Endothelial cell (in vitro differentiated cells): ENCODE data around the gene SLC35B2. TPM values are rescaled to one million over a fixed set of nuclear protein-coding genes. Genes with fewer than 3 reads are reported as not detected.

Source experiments
- DNase-seq: peaks from one replicate; pipeline ENCODE4 v3.0.0; 2021; ENCODE audit warnings: low spot score
- H3K27ac Mint-ChIP-seq: one replicate; pipeline ENCODE4 v1.8.0; 2021; ENCODE audit warnings: mixed read lengths, inconsistent platforms; ENCODE audit not compliant: unreplicated experiment
- H3K27me3 Mint-ChIP-seq: one replicate; pipeline ENCODE4 v1.8.0; 2021; ENCODE audit warnings: mild to moderate bottlenecking, moderate library complexity, mixed read lengths, inconsistent platforms; ENCODE audit not compliant: unreplicated experiment
- H3K36me3 Mint-ChIP-seq: one replicate; pipeline ENCODE4 v1.8.0; 2021; ENCODE audit warnings: mild to moderate bottlenecking, low read depth, mixed read lengths, inconsistent platforms; ENCODE audit not compliant: unreplicated experiment
- H3K4me1 Mint-ChIP-seq: one replicate; pipeline ENCODE4 v1.8.0; 2021; ENCODE audit warnings: mild to moderate bottlenecking, mixed read lengths, inconsistent platforms; ENCODE audit not compliant: unreplicated experiment
- H3K4me3 Mint-ChIP-seq: one replicate; pipeline ENCODE4 v1.8.0; 2021; ENCODE audit warnings: mild to moderate bottlenecking, mixed read lengths, inconsistent platforms; ENCODE audit not compliant: unreplicated experiment
- H3K9me3 Mint-ChIP-seq: one replicate; pipeline ENCODE4 v1.8.0; 2021; ENCODE audit warnings: mixed read lengths, inconsistent platforms; ENCODE audit not compliant: unreplicated experiment
- total RNA-seq: library from RNA; stranded (reverse); fragmentation: NEBNext Ultra II Directional; extraction: Animal tissue kit (Norgen Biotek cat#: 25700); gene quantifications from one replicate; pipeline ENCODE4 v1.2.1, GENCODE V29; 2021; ENCODE audit not compliant: unreplicated experiment
- TF ChIP-seq, protein P1 (sequence below): fragments of 200-600 bp; sonication (generic); IDR thresholded peaks from one replicate; pipeline ENCODE4 v1.5.0; 2021; ENCODE audit warnings: antibody characterized with exemption; ENCODE audit not compliant: unreplicated experiment

SLC35B2 gene
- total RNA-seq, 1 donor from 2014 or later = 31.8 TPM

DNA sequence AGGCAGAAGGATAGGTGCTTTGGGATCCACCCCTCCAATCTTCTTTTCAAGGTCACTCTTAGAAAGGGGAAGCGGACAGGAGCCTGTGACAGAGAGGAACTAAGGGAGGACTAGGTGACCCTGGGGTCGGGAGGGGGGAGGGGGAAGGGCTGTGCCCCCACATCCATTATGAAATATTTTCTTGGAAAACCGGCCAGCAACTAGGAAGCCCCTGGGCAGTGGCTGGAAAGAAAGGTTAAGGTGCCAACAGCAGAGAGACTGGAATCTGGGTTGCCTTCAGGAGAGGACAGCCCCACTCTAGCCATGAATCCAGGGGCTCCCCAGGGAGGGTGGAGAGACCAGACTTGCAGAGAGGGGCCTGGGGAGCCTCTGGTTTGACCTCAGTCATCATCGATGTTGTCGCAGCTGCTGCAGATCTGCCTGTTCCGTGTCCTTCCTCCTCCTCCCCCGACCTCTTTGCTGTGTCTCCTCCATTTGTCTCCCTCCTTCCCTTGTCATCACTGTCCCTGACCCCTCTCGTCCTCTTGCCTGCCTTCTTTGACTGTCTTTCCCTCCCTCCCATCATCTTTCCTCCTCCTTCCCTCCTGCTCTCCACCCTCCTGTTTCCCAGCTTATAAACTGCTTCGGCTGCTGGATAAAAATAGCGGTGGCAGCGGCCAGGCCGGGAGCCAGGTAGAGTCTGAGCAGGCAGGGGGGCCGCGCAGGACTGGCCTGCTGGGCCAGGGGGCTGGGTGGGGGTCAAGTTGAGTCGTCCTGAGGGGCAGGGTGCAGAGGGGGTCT lies 30.8 kb downstream of the SLC35B2 start:
- peaks cover 3% of the 10 kb centered on the region for H3K27me3 Mint-ChIP-seq
- H3K27ac Mint-ChIP-seq = no peak overlapping the region
- peaks cover 31% of the 10 kb centered on the region for H3K36me3 Mint-ChIP-seq
- DNase-seq = no peak
- H3K4me1 Mint-ChIP-seq = peaks cover 40% of the 10 kb centered on the region
- no peaks in the 10 kb centered on the region for H3K9me3 Mint-ChIP-seq
- no peak overlapping the region for H3K4me3 Mint-ChIP-seq
- TF ChIP-seq, protein P1, sequence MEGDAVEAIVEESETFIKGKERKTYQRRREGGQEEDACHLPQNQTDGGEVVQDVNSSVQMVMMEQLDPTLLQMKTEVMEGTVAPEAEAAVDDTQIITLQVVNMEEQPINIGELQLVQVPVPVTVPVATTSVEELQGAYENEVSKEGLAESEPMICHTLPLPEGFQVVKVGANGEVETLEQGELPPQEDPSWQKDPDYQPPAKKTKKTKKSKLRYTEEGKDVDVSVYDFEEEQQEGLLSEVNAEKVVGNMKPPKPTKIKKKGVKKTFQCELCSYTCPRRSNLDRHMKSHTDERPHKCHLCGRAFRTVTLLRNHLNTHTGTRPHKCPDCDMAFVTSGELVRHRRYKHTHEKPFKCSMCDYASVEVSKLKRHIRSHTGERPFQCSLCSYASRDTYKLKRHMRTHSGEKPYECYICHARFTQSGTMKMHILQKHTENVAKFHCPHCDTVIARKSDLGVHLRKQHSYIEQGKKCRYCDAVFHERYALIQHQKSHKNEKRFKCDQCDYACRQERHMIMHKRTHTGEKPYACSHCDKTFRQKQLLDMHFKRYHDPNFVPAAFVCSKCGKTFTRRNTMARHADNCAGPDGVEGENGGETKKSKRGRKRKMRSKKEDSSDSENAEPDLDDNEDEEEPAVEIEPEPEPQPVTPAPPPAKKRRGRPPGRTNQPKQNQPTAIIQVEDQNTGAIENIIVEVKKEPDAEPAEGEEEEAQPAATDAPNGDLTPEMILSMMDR = no peak

DNA sequence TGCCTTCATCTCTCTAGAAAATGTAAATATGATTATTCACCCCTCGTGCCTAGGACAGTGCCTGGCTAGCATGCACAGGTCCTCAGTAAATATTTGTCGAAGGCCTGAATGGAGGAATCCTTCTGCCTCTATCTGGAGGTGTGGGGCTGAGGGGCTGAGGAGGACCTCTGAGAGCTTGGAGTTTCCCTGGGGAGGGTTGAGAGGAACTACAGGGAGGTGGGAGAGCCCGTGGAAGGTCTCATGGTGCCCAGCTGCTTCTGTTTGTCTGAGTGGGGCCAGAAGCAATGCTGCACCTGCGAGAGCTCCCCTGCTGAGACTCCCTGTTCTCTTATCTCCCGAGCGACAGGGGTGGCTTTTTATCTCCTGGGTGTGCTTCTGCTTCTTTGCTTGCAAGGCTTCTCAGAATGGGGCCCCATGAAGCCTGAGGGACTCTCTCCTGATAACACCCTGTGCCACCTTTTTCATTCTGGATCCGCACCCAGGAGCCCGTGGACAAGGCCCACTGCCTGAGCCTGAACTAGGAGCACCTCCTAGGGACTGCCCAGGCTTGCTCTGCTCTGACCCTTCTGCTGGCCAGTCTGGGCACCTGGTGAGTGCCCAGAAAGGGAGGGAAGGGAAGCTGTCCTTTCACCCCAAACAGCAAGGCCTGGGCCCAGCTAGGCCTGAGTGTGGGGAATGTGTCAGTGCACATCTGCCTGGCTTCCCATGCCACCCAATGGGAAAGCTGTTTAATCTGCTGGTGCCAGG lies 31.6 kb downstream of the SLC35B2 start:
- no peaks in the 10 kb centered on the region for H3K9me3 Mint-ChIP-seq
- peaks cover 44% of the 10 kb centered on the region for H3K4me1 Mint-ChIP-seq
- peaks cover 2% of the 10 kb centered on the region for H3K27me3 Mint-ChIP-seq
- H3K4me3 Mint-ChIP-seq = no peak overlapping the region
- peak overlapping the region; percentile 45 for H3K27ac Mint-ChIP-seq
- TF ChIP-seq, protein P1 = no peak
- DNase-seq = no peak
- peaks cover 23% of the 10 kb centered on the region for H3K36me3 Mint-ChIP-seq

DNA sequence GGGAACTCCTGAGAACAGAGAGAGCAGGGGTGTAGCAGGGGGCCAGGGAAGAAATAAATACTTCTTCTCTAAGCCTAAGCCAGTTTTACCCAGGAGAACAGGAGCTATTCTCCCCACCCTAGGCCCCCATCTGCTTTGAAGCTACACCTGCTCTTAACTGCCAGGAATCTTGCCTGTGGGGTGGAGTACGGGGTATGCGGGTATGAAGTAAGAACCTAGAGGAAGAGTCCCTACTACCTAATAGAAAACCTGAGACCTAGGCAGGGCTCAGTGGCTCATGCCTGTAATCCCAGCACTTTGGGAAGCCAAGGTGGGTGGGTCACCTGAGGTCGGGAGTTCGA lies 32.4 kb downstream of the SLC35B2 start:
- DNase-seq = no peak
- no peak overlapping the region for H3K27ac Mint-ChIP-seq
- H3K36me3 Mint-ChIP-seq = peaks cover 17% of the 10 kb centered on the region
- peaks cover 46% of the 10 kb centered on the region for H3K4me1 Mint-ChIP-seq
- peak overlapping the region; percentile 89 for H3K4me3 Mint-ChIP-seq
- H3K9me3 Mint-ChIP-seq = no peaks in the 10 kb centered on the region
- H3K27me3 Mint-ChIP-seq = peaks cover 2% of the 10 kb centered on the region
- TF ChIP-seq, protein P1 = no peak

- Mint-ChIP-seq H3K27me3 (peaks cover 2% of the 10 kb centered on the region), H3K9me3 (no peaks in the 10 kb centered on the region), H3K4me3 (peak overlapping the region; percentile 89), H3K36me3 (peaks cover 14% of the 10 kb centered on the region), H3K4me1 (peaks cover 48% of the 10 kb centered on the region), H3K27ac (peak overlapping the region; percentile 26)
- no peak for DNase-seq
- TF ChIP-seq, protein P1 = no peak
Observed at GRCh38 chr6:44224029-44224964, 33.0 kb downstream of the SLC35B2 start.
